HepG2 (cell line): Measurements from ENCODE around the gene CYB5A. TPM values are rescaled to one million over a fixed set of nuclear protein-coding genes. Genes with fewer than 3 reads are reported as not detected.

Experiments
- CREBL2 ChIP-seq: sonication (generic); formaldehyde crosslinking; IDR thresholded peaks from 2 replicates; pipeline ENCODE4 v1.8.1; 2023; ENCODE audit warnings: missing genetic modification reagents, mild to moderate bottlenecking, borderline replicate concordance
- EED ChIP-seq: sonication (generic); formaldehyde crosslinking; IDR thresholded peaks from 2 replicates; pipeline ENCODE4 v1.5.0; 2020; ENCODE audit warnings: mild to moderate bottlenecking, missing genetic modification reagents
- ELF1 ChIP-seq: sonication (generic); formaldehyde crosslinking; IDR thresholded peaks from 2 replicates; pipeline ENCODE4 v1.4.0; 2020; ENCODE audit warnings: missing genetic modification reagents
- FOXM1 ChIP-seq: sonication (generic); formaldehyde crosslinking; IDR thresholded peaks from 2 replicates; pipeline ENCODE4 v1.5.0; 2020; ENCODE audit warnings: missing genetic modification reagents
- HNF1B ChIP-seq: sonication (generic); formaldehyde crosslinking; IDR thresholded peaks from 2 replicates; pipeline ENCODE4 v1.5.1; 2020; ENCODE audit warnings: mild to moderate bottlenecking, moderate library complexity, missing genetic modification reagents
- JUND ChIP-seq: sonication (generic); formaldehyde crosslinking; IDR thresholded peaks from 2 replicates; pipeline ENCODE4 v1.8.0; 2022; ENCODE audit warnings: mild to moderate bottlenecking, missing genetic modification reagents
- KAT2B ChIP-seq: fragments of 150-350 bp; IDR thresholded peaks from 2 replicates; pipeline ENCODE4 v1.6.1; 2014; ENCODE audit warnings: low read depth, low read length, borderline replicate concordance
- MXD1 ChIP-seq: sonication (generic); formaldehyde crosslinking; IDR thresholded peaks from 2 replicates; pipeline ENCODE4 v1.4.0; 2020; ENCODE audit warnings: mild to moderate bottlenecking, missing genetic modification reagents
- MYNN ChIP-seq: sonication (generic); formaldehyde crosslinking; IDR thresholded peaks from 2 replicates; pipeline ENCODE4 v1.4.0; 2020; ENCODE audit warnings: mild to moderate bottlenecking, low read depth, missing genetic modification reagents
- NBN ChIP-seq: fragments of 450-650 bp; conservative IDR thresholded peaks from 2 replicates; pipeline ENCODE4 v1.6.1; 2017
- RXRB ChIP-seq: IDR thresholded peaks from 2 replicates; pipeline ENCODE4 v1.6.1; 2016; ENCODE audit warnings: borderline replicate concordance, missing genetic modification reagents, missing compliant biosample characterization
- SRF ChIP-seq: IDR thresholded peaks from 2 replicates; pipeline ENCODE4 v1.6.1; 2011; ENCODE audit warnings: mild to moderate bottlenecking, low read depth, low read length, moderate library complexity
- YEATS4 ChIP-seq: sonication (generic); formaldehyde crosslinking; IDR thresholded peaks from 2 replicates; pipeline ENCODE4 v1.4.0; 2020; ENCODE audit warnings: missing genetic modification reagents, borderline replicate concordance
- ZFYVE20 ChIP-seq: sonication (generic); formaldehyde crosslinking; IDR thresholded peaks from 2 replicates; pipeline ENCODE4 v1.8.0; 2023; ENCODE audit warnings: low read depth, mild to moderate bottlenecking, moderate library complexity, missing genetic modification reagents, borderline replicate concordance
- ZMYM3 ChIP-seq: sonication (generic); formaldehyde crosslinking; IDR thresholded peaks from 2 replicates; pipeline ENCODE4 v1.5.1; 2020; ENCODE audit warnings: mild to moderate bottlenecking, missing genetic modification reagents
- ZNF20 ChIP-seq: sonication (generic); formaldehyde crosslinking; IDR thresholded peaks from 2 replicates; pipeline ENCODE4 v1.4.0; 2020; ENCODE audit warnings: mild to moderate bottlenecking, moderate library complexity, missing genetic modification reagents
- ZNF496 ChIP-seq: sonication (generic); formaldehyde crosslinking; IDR thresholded peaks from 2 replicates; pipeline ENCODE4 v1.8.1; 2023; ENCODE audit warnings: mild to moderate bottlenecking, moderate library complexity, missing genetic modification reagents; ENCODE audit not compliant: insufficient replicate concordance
- ZNF746 ChIP-seq: sonication (generic); formaldehyde crosslinking; IDR thresholded peaks from 2 replicates; pipeline ENCODE4 v1.8.0; 2022; ENCODE audit warnings: mild to moderate bottlenecking, missing genetic modification reagents
- ZNF766 ChIP-seq: sonication (generic); formaldehyde crosslinking; IDR thresholded peaks from 2 replicates; pipeline ENCODE4 v1.5.0; 2020; ENCODE audit warnings: missing genetic modification reagents, borderline replicate concordance
- ZNF788 ChIP-seq: sonication (generic); formaldehyde crosslinking; IDR thresholded peaks from 2 replicates; pipeline ENCODE4 v1.5.0; 2020; ENCODE audit warnings: mild to moderate bottlenecking, missing genetic modification reagents, borderline replicate concordance
- polyA plus RNA-seq, 8 experiments: library from polyadenylated mRNA; depleted of rRNA in 3 of 8; stranded (reverse) in 7 of 8; unstranded in 1 of 8; fragments of >200 nt; fragmentation: Illumina TruSeq in 4 of 8; extraction: Trizol in 4 of 8; gene quantifications; 2 replicates each; pipeline versions ENCODE4 v1.2.1 to v1.2.3, GENCODE V29; 2011 to 2016; ENCODE audit warnings: low read depth in 4 of 8, missing spikeins in 1 of 8, mixed read lengths in 1 of 8; ENCODE audit not compliant: insufficient read depth in 1 of 8
- total RNA-seq, 5 experiments: library from RNA; depleted of rRNA; stranded (reverse); fragments of >200 nt; fragmentation: Illumina TruSeq; extraction: Trizol; gene quantifications; 2 replicates each; pipeline ENCODE4 v1.2.3, GENCODE V29; 2016; ENCODE audit warnings: low read depth in 1 of 5
- TF ChIP-seq, protein P1 (sequence below), 2 experiments: sonication (generic) in 1 of 2; formaldehyde crosslinking in 1 of 2; IDR thresholded peaks; 2 replicates each; pipeline versions ENCODE4 v1.5.1 to v1.6.1; 2011 to 2020; ENCODE audit warnings: borderline replicate concordance in 1 of 2, low read depth in 1 of 2, low read length in 1 of 2, mild to moderate bottlenecking in 1 of 2, missing genetic modification reagents in 1 of 2, moderate library complexity in 1 of 2
- TF ChIP-seq, protein P2 (sequence below): IDR thresholded peaks from 2 replicates; pipeline ENCODE4 v1.6.1; 2012; ENCODE audit warnings: inconsistent platforms
- TF ChIP-seq, protein P3 (sequence below): IDR thresholded peaks from 2 replicates; pipeline ENCODE4 v1.6.1; 2018; ENCODE audit warnings: missing genetic modification reagents

CYB5A gene
- total and polyA plus RNA-seq, 2 of the 13 experiments (the other 11 are each of a cell fraction or from before 2014, with no cell fraction given) = 215 to 356 TPM

- TF ChIP-seq, protein P1, sequence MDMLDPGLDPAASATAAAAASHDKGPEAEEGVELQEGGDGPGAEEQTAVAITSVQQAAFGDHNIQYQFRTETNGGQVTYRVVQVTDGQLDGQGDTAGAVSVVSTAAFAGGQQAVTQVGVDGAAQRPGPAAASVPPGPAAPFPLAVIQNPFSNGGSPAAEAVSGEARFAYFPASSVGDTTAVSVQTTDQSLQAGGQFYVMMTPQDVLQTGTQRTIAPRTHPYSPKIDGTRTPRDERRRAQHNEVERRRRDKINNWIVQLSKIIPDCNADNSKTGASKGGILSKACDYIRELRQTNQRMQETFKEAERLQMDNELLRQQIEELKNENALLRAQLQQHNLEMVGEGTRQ (IDR thresholded peaks at IDR 0.05; ENCODE audit: low read depth, low read length) = no peak
- TF ChIP-seq, protein P1 (CRISPR knock-in tag; IDR thresholded peaks at IDR 0.05; ENCODE audit: borderline replicate concordance) = no peak
- TF ChIP-seq EED (CRISPR knock-in tag) = no peak
- TF ChIP-seq, protein P2, sequence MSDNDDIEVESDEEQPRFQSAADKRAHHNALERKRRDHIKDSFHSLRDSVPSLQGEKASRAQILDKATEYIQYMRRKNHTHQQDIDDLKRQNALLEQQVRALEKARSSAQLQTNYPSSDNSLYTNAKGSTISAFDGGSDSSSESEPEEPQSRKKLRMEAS = peak; percentile 63
- TF ChIP-seq ZFYVE20 (CRISPR knock-in tag) = no peak
- TF ChIP-seq CREBL2 (CRISPR knock-in tag) = no peak
- TF ChIP-seq FOXM1 = no peak
- TF ChIP-seq ZNF746 = no peak
- TF ChIP-seq MYNN = no peak
- TF ChIP-seq NBN = no peak
- TF ChIP-seq KAT2B = no peak
- no peak for TF ChIP-seq ZNF20 (CRISPR knock-in tag)
- peak; percentile 52; the same call in 1 of the 2 replicates for TF ChIP-seq ZMYM3
- 0 out of 2 replicates have a peak, but pooled peaks have one; percentile 2 for TF ChIP-seq ZNF788 (CRISPR knock-in tag)
- 0 out of 2 replicates have a peak, but pooled peaks have one; percentile 26 for TF ChIP-seq ELF1 (CRISPR knock-in tag)
- TF ChIP-seq HNF1B (CRISPR knock-in tag) = 0 out of 2 replicates have a peak, but pooled peaks have one; percentile 57
- TF ChIP-seq JUND (CRISPR knock-in tag) = no peak
- no peak for TF ChIP-seq MXD1 (CRISPR knock-in tag)
- no peak for TF ChIP-seq SRF
- no peak for TF ChIP-seq ZNF496 (CRISPR knock-in tag)
- TF ChIP-seq, protein P3, sequence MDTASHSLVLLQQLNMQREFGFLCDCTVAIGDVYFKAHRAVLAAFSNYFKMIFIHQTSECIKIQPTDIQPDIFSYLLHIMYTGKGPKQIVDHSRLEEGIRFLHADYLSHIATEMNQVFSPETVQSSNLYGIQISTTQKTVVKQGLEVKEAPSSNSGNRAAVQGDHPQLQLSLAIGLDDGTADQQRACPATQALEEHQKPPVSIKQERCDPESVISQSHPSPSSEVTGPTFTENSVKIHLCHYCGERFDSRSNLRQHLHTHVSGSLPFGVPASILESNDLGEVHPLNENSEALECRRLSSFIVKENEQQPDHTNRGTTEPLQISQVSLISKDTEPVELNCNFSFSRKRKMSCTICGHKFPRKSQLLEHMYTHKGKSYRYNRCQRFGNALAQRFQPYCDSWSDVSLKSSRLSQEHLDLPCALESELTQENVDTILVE (CRISPR knock-in tag) = no peak
- no peak; the same call in 1 of the 2 replicates for TF ChIP-seq YEATS4
- no peak for TF ChIP-seq ZNF766
- peak; percentile 76; the same call in 1 of the 2 replicates for TF ChIP-seq RXRB
These were observed 9.6 kb downstream of the CYB5A start (continued) for GRCh38 chr18:74281980-74282754.
